PC-3 (cell line): ENCODE results near the gene SPRED3. TPM values are rescaled to one million over a fixed set of nuclear protein-coding genes. Genes with fewer than 3 reads are reported as not detected.

Experiments used
- ATAC-seq: fragments of 200-7000 bp; cut with Tn5 transposase; 2 replicates; pipeline ENCODE4 v1.9.1; 2020; ENCODE audit warnings: mild to moderate bottlenecking, moderate library complexity
- BruUV-seq: library from RNA; stranded (reverse); fragments of 400-500 nt; replicated peaks from 2 replicates; lab custom pipeline; 2021; lab: Mats Ljungman, UMichigan
- CTCF ChIA-PET: fragments of 300-600 bp; sonication (Branson Sonifier 250); formaldehyde crosslinking; loops from one replicate; lab custom pipeline; 2022; ENCODE audit warnings: antibody characterized with exemption; lab: Charles Lee
- POLR2A ChIA-PET: fragments of 300-600 bp; sonication (Branson Sonifier 250); formaldehyde crosslinking; loops from one replicate; lab custom pipeline; 2022; ENCODE audit warnings: antibody characterized with exemption; ENCODE audit not compliant: unreplicated experiment; lab: Charles Lee
- DNase-seq: peaks from one replicate; pipeline ENCODE4 v3.0.0-alpha.2; 2015
- H2AFZ ChIP-seq: fragments of 300-600 bp; sonication (generic); 2 replicates; pipeline ENCODE4 v1.6.0; 2016; ENCODE audit warnings: antibody characterized with exemption, low read length
- H3F3A ChIP-seq: fragments of 300-600 bp; sonication (generic); one replicate; pipeline ENCODE4 v1.6.0; 2017; ENCODE audit warnings: antibody characterized with exemption, low read length, control low read depth, mild to moderate bottlenecking; ENCODE audit not compliant: unreplicated experiment
- H3K27ac ChIP-seq: fragments of 300-600 bp; sonication (generic); 2 replicates; pipeline ENCODE4 v1.5.1; 2016; ENCODE audit warnings: mild to moderate bottlenecking, low read length
- H3K27me3 ChIP-seq: fragments of 300-600 bp; sonication (generic); 2 replicates; pipeline ENCODE4 v1.6.1; 2016; ENCODE audit warnings: low read length, mixed read lengths
- H3K36me3 ChIP-seq: fragments of 300-600 bp; sonication (generic); 2 replicates; pipeline ENCODE4 v1.6.1; 2016; ENCODE audit warnings: low read depth, mixed run types, low read length, mixed read lengths
- H3K4me1 ChIP-seq: fragments of 300-600 bp; sonication (generic); 2 replicates; pipeline ENCODE4 v1.5.1; 2016; ENCODE audit warnings: low read length; ENCODE audit not compliant: insufficient read depth
- H3K4me2 ChIP-seq: fragments of 300-600 bp; sonication (generic); 2 replicates; pipeline ENCODE4 v1.6.0; 2016; ENCODE audit warnings: low read length
- H3K4me3 ChIP-seq: fragments of 300-600 bp; sonication (generic); 2 replicates; pipeline ENCODE4 v1.5.1; 2016; ENCODE audit warnings: mild to moderate bottlenecking, low read length, mixed read lengths
- H3K79me2 ChIP-seq: fragments of 300-600 bp; sonication (generic); 2 replicates; pipeline ENCODE4 v1.6.1; 2017; ENCODE audit warnings: low read length, mixed read lengths
- H3K9ac ChIP-seq: fragments of 300-600 bp; sonication (generic); 2 replicates; pipeline ENCODE4 v1.6.0; 2016; ENCODE audit warnings: mild to moderate bottlenecking, low read length
- H3K9me2 ChIP-seq: fragments of 300-600 bp; sonication (generic); replicated peaks from 2 replicates; pipeline ENCODE4 v1.6.1; 2016; ENCODE audit warnings: mixed run types, low read length, mixed read lengths
- H3K9me3 ChIP-seq: fragments of 300-600 bp; sonication (generic); 2 replicates; pipeline ENCODE4 v1.6.1; 2016; ENCODE audit warnings: low read length, mixed read lengths
- H4K20me1 ChIP-seq: fragments of 300-600 bp; sonication (generic); 2 replicates; pipeline ENCODE4 v1.6.1; 2016; ENCODE audit warnings: low read length, mixed read lengths
- EZH2 ChIP-seq: fragments of 300-600 bp; sonication (generic); IDR thresholded peaks from one replicate; pipeline ENCODE4 v1.6.1; 2017; ENCODE audit warnings: antibody characterized with exemption, mild to moderate bottlenecking, low read length; ENCODE audit not compliant: unreplicated experiment
- EZH2phosphoT487 ChIP-seq: fragments of 300-600 bp; sonication (generic); IDR thresholded peaks from 2 replicates; pipeline ENCODE4 v1.6.1; 2018; ENCODE audit warnings: mild to moderate bottlenecking, antibody characterized with exemption, low read length, borderline replicate concordance
- intact Hi-C: fragments of 100-400 bp; cut with micrococcal nuclease; formaldehyde crosslinking; loops from 2 replicates; pipeline ENCODE4 v1.9.0; 2023
- total RNA-seq: library from RNA; depleted of rRNA; stranded (reverse); fragments of >200 nt; gene quantifications from 2 replicates; pipeline ENCODE4 v1.2.3, GENCODE V29; 2014
- TF ChIP-seq, protein P1 (sequence below): fragments of 300-600 bp; sonication (generic); conservative IDR thresholded peaks from 2 replicates; pipeline ENCODE4 v1.5.1; 2017; ENCODE audit warnings: antibody characterized with exemption, low read depth, mild to moderate bottlenecking, low read length

SPRED3 gene
- total RNA-seq, 1 experiment from 2014 or later, result 4.1 TPM

- Histone ChIP-seq H3K27me3 (no peaks in the 10 kb centered on the region), H3K4me1 (peaks cover 7% of the 10 kb centered on the region; the same call in 1 of the 2 replicates), H3K36me3 (no peaks in the 10 kb centered on the region), H3K9me2 (no peaks in the 10 kb centered on the region), H4K20me1 (no peaks in the 10 kb centered on the region), H3F3A (no peaks in the 10 kb centered on the region), H3K4me2 (no peak overlapping the region), H3K9ac (no peak overlapping the region), H3K9me3 (no peaks in the 10 kb centered on the region), H3K27ac (no peak overlapping the region), H3K79me2 (no peaks in the 10 kb centered on the region), H2AFZ (no peak overlapping the region), H3K4me3 (no peak overlapping the region)
- TF ChIP-seq, protein P1, sequence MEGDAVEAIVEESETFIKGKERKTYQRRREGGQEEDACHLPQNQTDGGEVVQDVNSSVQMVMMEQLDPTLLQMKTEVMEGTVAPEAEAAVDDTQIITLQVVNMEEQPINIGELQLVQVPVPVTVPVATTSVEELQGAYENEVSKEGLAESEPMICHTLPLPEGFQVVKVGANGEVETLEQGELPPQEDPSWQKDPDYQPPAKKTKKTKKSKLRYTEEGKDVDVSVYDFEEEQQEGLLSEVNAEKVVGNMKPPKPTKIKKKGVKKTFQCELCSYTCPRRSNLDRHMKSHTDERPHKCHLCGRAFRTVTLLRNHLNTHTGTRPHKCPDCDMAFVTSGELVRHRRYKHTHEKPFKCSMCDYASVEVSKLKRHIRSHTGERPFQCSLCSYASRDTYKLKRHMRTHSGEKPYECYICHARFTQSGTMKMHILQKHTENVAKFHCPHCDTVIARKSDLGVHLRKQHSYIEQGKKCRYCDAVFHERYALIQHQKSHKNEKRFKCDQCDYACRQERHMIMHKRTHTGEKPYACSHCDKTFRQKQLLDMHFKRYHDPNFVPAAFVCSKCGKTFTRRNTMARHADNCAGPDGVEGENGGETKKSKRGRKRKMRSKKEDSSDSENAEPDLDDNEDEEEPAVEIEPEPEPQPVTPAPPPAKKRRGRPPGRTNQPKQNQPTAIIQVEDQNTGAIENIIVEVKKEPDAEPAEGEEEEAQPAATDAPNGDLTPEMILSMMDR, result no peak
- TF ChIP-seq EZH2phosphoT487, result no peak
- no peak for TF ChIP-seq EZH2
- ChIA-PET CTCF (no interaction called here), POLR2A (no interaction called here)
- intact Hi-C loops, result no loop called here
- no TSS peak for BruUV-seq
- DNase-seq (no peak), ATAC-seq (no peak)
Observed at GRCh38 chr19:38391911-38392464, 3.5 kb downstream of the SPRED3 start.

- Histone ChIP-seq H3K4me2 (no peak overlapping the region), H3K9me3 (no peaks in the 10 kb centered on the region), H3K36me3 (no peaks in the 10 kb centered on the region), H3K79me2 (no peaks in the 10 kb centered on the region), H3K4me3 (no peak overlapping the region), H2AFZ (no peak overlapping the region), H3K27me3 (no peaks in the 10 kb centered on the region), H3K9ac (no peak overlapping the region), H3F3A (no peaks in the 10 kb centered on the region), H3K9me2 (no peaks in the 10 kb centered on the region), H3K27ac (no peak overlapping the region), H4K20me1 (no peaks in the 10 kb centered on the region), H3K4me1 (peaks cover 3% of the 10 kb centered on the region; the same call in 1 of the 2 replicates)
- peak; percentile 10 for DNase-seq
- TF ChIP-seq EZH2phosphoT487, result no peak
- TF ChIP-seq, protein P1, result no peak
- TF ChIP-seq EZH2, result no peak
- no TSS peak for BruUV-seq
- POLR2A ChIA-PET, result no interaction called here
- CTCF ChIA-PET, result no interaction called here
- ATAC-seq, result no peak
- intact Hi-C loops, result no loop called here
Observed at GRCh38 chr19:38392707-38393308, 4.3 kb downstream of the SPRED3 start.

DNA sequence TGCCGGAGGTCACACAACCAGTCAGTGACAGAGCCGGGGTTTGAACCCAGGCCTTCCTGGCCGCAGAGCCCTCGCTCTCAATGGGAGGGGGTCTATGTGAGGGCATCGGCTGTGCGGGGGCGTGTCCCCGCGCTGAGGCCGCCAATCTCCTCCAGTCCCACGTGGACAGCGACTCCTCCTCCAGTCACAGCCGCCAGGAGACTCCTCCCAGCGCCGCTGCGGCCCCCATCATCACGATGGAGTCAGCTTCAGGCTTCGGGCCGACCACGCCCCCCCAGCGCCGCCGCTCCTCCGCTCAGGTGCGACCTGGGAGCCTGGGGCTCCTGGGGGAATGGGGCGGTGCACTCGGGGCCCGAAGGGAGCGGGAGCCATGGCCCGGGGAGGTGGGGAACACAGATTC is 6.0 kb downstream of the SPRED3 start:
- ChIA-PET CTCF (no interaction called here), POLR2A (no interaction called here)
- intact Hi-C loops, result no loop called here
- 0 out of 2 replicates have a peak, but pooled peaks cover 3% of the 10 kb centered on the region for H3K4me1 ChIP-seq
- TF ChIP-seq EZH2 (no peak), EZH2phosphoT487 (no peak)
- TF ChIP-seq, protein P1, result no peak
- no peak for DNase-seq
- no peaks in the 10 kb centered on the region for H3K9me3 ChIP-seq
- H3K4me2 ChIP-seq, result no peak overlapping the region
- H3F3A ChIP-seq, result no peaks in the 10 kb centered on the region
- ATAC-seq, result no peak
- no peaks in the 10 kb centered on the region for H4K20me1 ChIP-seq
- no peak overlapping the region for H2AFZ ChIP-seq
- H3K9me2 ChIP-seq, result no peaks in the 10 kb centered on the region
- BruUV-seq, result no TSS peak
- H3K27me3 ChIP-seq, result no peaks in the 10 kb centered on the region
- H3K79me2 ChIP-seq, result no peaks in the 10 kb centered on the region
- H3K4me3 ChIP-seq, result no peak overlapping the region
- H3K36me3 ChIP-seq, result no peaks in the 10 kb centered on the region
- H3K9ac ChIP-seq, result no peak overlapping the region
- H3K27ac ChIP-seq, result no peak overlapping the region
